ENCODE measurements around the gene RHBDL1. TPM values are rescaled to one million over a fixed set of nuclear protein-coding genes. Genes with fewer than 3 reads are reported as not detected.
A peak's percentile ranks its signal among the peaks of the same experiment; 100 is the strongest.

RHBDL1 gene
- total RNA-seq, 4 donors from 2014 or later, result 1.2 to 8.9 (median 3.9) TPM

DNA sequence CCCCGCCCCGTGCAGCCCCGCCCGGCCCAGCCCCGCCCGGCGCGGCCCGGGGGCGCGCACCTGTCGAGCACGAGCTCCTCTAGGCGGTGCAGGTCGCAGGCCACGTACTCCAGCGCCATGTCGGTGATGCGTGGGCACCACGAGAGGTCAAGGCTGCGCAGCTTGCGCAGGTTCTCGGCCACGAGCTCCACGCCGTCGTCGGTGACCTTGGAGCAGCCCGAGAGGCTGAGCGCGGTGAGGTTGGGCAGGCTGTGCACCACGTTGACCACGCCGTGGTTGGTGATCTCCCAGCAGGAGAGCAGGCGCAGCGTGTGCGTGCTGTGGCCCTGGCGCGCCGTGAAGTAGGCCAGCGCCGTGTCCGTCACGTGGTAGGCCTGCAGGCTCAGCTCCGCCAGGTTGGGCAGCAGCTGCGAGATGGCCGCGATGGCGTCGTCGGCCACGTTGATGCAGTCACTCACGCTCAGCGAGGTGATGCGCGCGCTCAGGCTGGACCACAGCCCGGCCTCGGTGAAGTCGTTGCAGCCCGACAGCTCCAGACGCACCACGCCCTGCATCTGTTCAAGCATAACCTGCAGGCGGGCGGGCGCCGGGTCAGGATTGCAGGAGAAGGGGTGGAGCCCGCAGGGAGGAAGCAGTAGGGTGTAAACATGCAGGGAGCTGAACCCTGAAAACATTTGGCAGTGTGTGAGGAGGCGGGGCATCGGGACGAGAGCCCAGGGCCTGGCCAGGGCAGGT lies 20.1 kb downstream of the RHBDL1 start:
- peak in 1 of 2 donors; percentile 89 for DNase-seq (ENCODE audit: low spot score in 2 of 2)
- H3K4me3 ChIP-seq, result peak overlapping the region; percentile 50
- peaks cover 53% of the 10 kb centered on the region for H3K4me1 ChIP-seq
- peak overlapping the region; percentile 82 for H3K27ac ChIP-seq
- TF ChIP-seq EP300 (IDR thresholded peaks at IDR 0.05), result no peak
- TF ChIP-seq, protein P1, sequence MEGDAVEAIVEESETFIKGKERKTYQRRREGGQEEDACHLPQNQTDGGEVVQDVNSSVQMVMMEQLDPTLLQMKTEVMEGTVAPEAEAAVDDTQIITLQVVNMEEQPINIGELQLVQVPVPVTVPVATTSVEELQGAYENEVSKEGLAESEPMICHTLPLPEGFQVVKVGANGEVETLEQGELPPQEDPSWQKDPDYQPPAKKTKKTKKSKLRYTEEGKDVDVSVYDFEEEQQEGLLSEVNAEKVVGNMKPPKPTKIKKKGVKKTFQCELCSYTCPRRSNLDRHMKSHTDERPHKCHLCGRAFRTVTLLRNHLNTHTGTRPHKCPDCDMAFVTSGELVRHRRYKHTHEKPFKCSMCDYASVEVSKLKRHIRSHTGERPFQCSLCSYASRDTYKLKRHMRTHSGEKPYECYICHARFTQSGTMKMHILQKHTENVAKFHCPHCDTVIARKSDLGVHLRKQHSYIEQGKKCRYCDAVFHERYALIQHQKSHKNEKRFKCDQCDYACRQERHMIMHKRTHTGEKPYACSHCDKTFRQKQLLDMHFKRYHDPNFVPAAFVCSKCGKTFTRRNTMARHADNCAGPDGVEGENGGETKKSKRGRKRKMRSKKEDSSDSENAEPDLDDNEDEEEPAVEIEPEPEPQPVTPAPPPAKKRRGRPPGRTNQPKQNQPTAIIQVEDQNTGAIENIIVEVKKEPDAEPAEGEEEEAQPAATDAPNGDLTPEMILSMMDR (IDR thresholded peaks at IDR 0.05), result no peak
- TF ChIP-seq POLR2AphosphoS5 (IDR thresholded peaks at IDR 0.05), result peak in 2 of 3 donors; percentile 16 to 45
- TF ChIP-seq POLR2A (IDR thresholded peaks at IDR 0.05), result no peak
- WGBS, result 6% methylated on average over 17 of the region's 71 CpGs
- H3K36me3 ChIP-seq, result no peaks in the 10 kb centered on the region
- H3K27me3 ChIP-seq, result peaks cover 85% of the 10 kb centered on the region
- H3K9me3 ChIP-seq, result no peaks in the 10 kb centered on the region

DNA sequence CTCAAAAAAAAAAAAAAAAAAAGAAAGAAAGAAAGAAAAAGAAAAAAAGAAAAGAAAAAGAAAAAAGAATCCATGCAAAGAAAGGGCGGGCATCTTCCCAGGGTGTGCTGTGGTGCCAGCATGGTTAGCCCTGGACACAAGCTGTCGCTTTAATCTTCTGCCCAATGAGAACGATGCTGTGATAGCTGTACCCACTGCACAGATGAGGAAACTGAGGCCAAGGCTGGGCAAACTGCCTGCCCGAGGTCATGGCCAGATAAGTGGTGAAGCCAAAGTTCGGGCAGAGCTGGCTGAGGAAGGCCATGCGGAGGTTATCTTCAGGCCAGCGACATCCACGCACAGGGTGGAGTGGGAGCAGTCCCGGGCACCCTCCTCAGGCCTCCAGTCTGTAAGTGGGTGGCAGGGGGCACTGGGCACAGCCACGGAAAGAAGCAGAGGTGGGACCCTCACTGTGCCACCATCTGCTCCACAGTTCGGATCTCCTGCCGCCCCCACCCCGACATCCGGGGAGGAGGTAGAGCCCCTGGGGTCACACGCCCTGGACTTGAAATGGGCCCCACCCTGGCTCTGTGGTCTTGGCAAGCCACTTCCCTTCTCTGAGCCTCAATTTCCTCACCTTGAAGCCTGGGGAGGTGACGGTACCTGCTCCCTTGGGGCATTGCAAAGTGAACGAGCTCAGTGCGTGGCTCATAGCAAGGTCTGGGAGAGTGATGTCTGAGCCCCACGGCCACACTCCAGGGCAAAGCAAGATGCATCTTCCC lies 23.6 kb downstream of the RHBDL1 start:
- H3K4me1 ChIP-seq, result peaks cover 33% of the 10 kb centered on the region
- 75% methylated on average over 8 of the region's 19 CpGs for WGBS
- no peak for DNase-seq (ENCODE audit: low spot score in 2 of 2)
- no peaks in the 10 kb centered on the region for H3K36me3 ChIP-seq
- no peak for TF ChIP-seq EP300 (IDR thresholded peaks at IDR 0.05)
- TF ChIP-seq POLR2AphosphoS5 (IDR thresholded peaks at IDR 0.05), result no peak
- TF ChIP-seq POLR2A (IDR thresholded peaks at IDR 0.05), result no peak
- TF ChIP-seq, protein P1 (IDR thresholded peaks at IDR 0.05), result no peak
- peaks cover 98% of the 10 kb centered on the region for H3K27me3 ChIP-seq
- H3K27ac ChIP-seq, result no peak overlapping the region
- H3K4me3 ChIP-seq, result no peak overlapping the region
- H3K9me3 ChIP-seq, result no peaks in the 10 kb centered on the region

DNA sequence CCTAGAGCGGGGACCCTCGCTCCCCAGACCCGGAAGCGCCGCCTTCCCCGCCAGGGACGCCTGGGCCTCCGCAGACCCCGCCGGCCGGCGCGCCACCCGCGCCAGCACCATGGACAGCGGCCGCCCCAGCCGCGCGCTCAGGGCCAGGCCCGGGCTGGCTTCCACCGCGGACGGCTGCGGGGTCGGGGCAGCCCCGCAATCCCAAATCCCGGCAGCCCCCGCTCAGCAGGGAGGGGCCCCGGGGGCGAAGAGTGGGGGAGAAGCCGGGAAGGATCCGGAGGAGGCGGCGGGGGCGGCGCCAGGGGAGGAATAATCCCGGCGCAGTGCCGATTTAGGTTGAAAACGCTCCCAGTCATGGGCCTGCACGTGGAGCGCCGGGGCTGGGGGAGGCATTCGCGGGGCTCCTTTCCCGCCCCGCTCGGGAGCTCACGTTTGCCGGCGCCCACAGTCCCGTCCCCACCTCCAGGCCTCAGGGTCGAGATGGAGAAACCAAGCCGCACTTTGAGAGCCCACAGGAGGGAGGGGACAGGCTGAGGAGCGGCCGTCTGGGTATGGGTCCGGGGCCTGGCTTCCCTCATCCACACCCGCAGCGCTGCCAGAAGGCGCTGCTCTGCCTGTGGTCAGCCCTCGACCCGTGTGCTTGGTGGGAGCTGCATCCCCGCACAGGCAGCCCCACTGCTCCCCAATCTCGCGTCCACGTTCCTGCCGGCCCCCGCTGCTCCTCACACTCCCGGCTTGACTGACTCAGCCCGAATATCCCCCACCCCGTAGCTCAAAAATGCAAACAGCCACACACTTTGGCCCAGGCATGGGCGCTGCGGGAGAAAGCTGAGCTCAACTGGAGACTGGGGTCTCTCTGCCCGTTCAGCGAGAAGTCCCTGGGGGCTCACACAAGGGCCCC lies 25.5 kb downstream of the RHBDL1 start:
- no peaks in the 10 kb centered on the region for H3K9me3 ChIP-seq
- H3K4me1 ChIP-seq, result peaks cover 26% of the 10 kb centered on the region
- no peak for DNase-seq (ENCODE audit: low spot score in 2 of 2)
- WGBS, result no CpG with 5 or more reads among the region's 76 CpGs
- TF ChIP-seq EP300 (IDR thresholded peaks at IDR 0.05) (no peak), POLR2A (IDR thresholded peaks at IDR 0.05) (no peak), POLR2AphosphoS5 (IDR thresholded peaks at IDR 0.05) (no peak)
- TF ChIP-seq, protein P1 (IDR thresholded peaks at IDR 0.05), result no peak
- H3K4me3 ChIP-seq, result no peak overlapping the region
- no peaks in the 10 kb centered on the region for H3K36me3 ChIP-seq
- H3K27me3 ChIP-seq, result peaks cover 97% of the 10 kb centered on the region
- no peak overlapping the region for H3K27ac ChIP-seq

DNA sequence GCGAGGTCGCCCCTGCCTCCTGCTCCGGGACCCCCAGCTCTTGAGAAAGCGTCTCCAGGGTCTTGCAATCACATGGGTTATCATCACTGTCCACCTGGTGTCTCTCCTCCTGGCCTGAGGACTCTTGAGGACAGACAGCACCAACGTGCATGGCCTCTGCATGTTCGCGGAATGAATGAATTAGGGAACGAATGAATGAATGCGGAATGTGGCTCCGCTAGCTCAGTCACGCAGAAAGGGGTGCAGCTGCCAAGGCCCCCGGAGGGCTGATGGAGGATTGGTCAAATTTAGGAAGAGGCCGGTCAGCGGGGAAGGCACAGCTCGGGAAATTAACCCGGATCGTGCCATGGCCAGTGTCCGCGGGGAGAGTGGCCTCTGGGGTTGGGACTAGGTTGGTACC lies 26.9 kb downstream of the RHBDL1 start:
- 85% methylated on average over 19 of the region's 19 CpGs for WGBS
- Histone ChIP-seq H3K27me3 (peaks cover 97% of the 10 kb centered on the region), H3K4me1 (peaks cover 34% of the 10 kb centered on the region), H3K27ac (no peak overlapping the region), H3K4me3 (no peak overlapping the region), H3K9me3 (no peaks in the 10 kb centered on the region), H3K36me3 (no peaks in the 10 kb centered on the region)
- DNase-seq (ENCODE audit: low spot score in 2 of 2), result no peak
- no peak for TF ChIP-seq EP300 (IDR thresholded peaks at IDR 0.05)
- no peak for TF ChIP-seq POLR2A (IDR thresholded peaks at IDR 0.05)
- TF ChIP-seq, protein P1 (IDR thresholded peaks at IDR 0.05), result no peak
- TF ChIP-seq POLR2AphosphoS5 (IDR thresholded peaks at IDR 0.05), result no peak
